Lower leg skin (tissue), 4 donors: Measurements from ENCODE around the gene JAML. TPM values are rescaled to one million over a fixed set of nuclear protein-coding genes. Genes with fewer than 3 reads are reported as not detected.

Source experiments
- DNase-seq, 2 donors: peaks; one replicate each; pipeline ENCODE4 v3.0.0-alpha.2; 2019; ENCODE audit warnings: low spot score in 2 of 2
- H3K4me3 ChIP-seq: fragments of 200-600 bp; sonication (generic); 2 replicates; pipeline ENCODE4 v1.5.1; 2017; ENCODE audit warnings: mild to moderate bottlenecking, low read depth; ENCODE audit not compliant: poor library complexity, severe bottlenecking
- CTCF ChIP-seq, 3 donors: fragments of 450-650 bp; IDR thresholded peaks; one replicate each; pipeline ENCODE4 v1.5.1; 2016; ENCODE audit warnings: antibody characterized with exemption in 3 of 3, mild to moderate bottlenecking in 3 of 3, moderate library complexity in 2 of 3
- POLR2A ChIP-seq, 2 donors: fragments of 450-650 bp; IDR thresholded peaks; one replicate each; pipeline ENCODE4 v1.6.1; 2016 to 2017; ENCODE audit warnings: antibody characterized with exemption in 2 of 2, mild to moderate bottlenecking in 1 of 2, moderate library complexity in 1 of 2
- WGBS, 2 donors: methylation state at CpG; one replicate each; pipeline ENCODE4 v1.1.5; 2018; 5-methylcytosine and 5-hydroxymethylcytosine counted together
- intact Hi-C: fragments of 100-400 bp; cut with DNase I; formaldehyde crosslinking; loops from one replicate; pipeline ENCODE4 v1.15.0; 2023; ENCODE audit warnings: low total_unique reads
- total RNA-seq, 4 donors: library from RNA; depleted of rRNA; stranded (reverse); fragments of >200 nt; gene quantifications; one replicate each; pipeline ENCODE4 v1.1.0, GENCODE V29; 2016

The JAML gene
- total RNA-seq, 4 donors from 2014 or later, result 0.42 to 3.0 (median 0.61) TPM

- no peak overlapping the region for H3K4me3 ChIP-seq
- no peak for DNase-seq
- intact Hi-C loops, result no loop called here
- TF ChIP-seq CTCF (IDR thresholded peaks at IDR 0.05) (no peak), POLR2A (IDR thresholded peaks at IDR 0.05) (no peak)
- WGBS, 2 donors, result 35 to 50% methylated on average over 6 of the region's 6 CpGs
Observed at GRCh38 chr11:118211006-118211405, 13.8 kb downstream of the JAML start.

- no peak overlapping the region for H3K4me3 ChIP-seq
- 91 to 94% methylated on average over 7 of the region's 7 CpGs for WGBS, 2 donors
- no peak for TF ChIP-seq POLR2A (IDR thresholded peaks at IDR 0.05)
- no peak for TF ChIP-seq CTCF (IDR thresholded peaks at IDR 0.05)
- intact Hi-C loops, result no loop called here
- DNase-seq, result no peak
Observed at GRCh38 chr11:118210323-118210722, 14.5 kb downstream of the JAML start.

- WGBS, 2 donors, result 84 to 91% methylated on average over 3 of the region's 3 CpGs
- intact Hi-C loops, result no loop called here
- H3K4me3 ChIP-seq, result no peak overlapping the region
- TF ChIP-seq CTCF (IDR thresholded peaks at IDR 0.05) (no peak), POLR2A (IDR thresholded peaks at IDR 0.05) (no peak)
- no peak for DNase-seq
Observed at GRCh38 chr11:118209033-118209432, 15.8 kb downstream of the JAML start.

GRCh38 chr11:118207079-118207478 is 17.7 kb downstream of the JAML start:
- DNase-seq, result no peak
- intact Hi-C loops, result no loop called here
- 81 to 92% methylated on average over 2 of the region's 2 CpGs for WGBS, 2 donors
- H3K4me3 ChIP-seq, result no peak overlapping the region
- no peak for TF ChIP-seq POLR2A (IDR thresholded peaks at IDR 0.05)
- TF ChIP-seq CTCF (IDR thresholded peaks at IDR 0.05), result no peak

GRCh38 chr11:118206391-118207031 is 18.3 kb downstream of the JAML start:
- TF ChIP-seq POLR2A (IDR thresholded peaks at IDR 0.05) (no peak), CTCF (IDR thresholded peaks at IDR 0.05) (no peak)
- no peak for DNase-seq
- intact Hi-C loops, result no loop called here
- no peak overlapping the region for H3K4me3 ChIP-seq
- WGBS, 2 donors, result 42 to 43% methylated on average over 1 of the region's 1 CpG
